ENCODE data around the gene SNCA. TPM values are rescaled to one million over a fixed set of nuclear protein-coding genes. Genes with fewer than 3 reads are reported as not detected.

SNCA gene
- total and polyA plus RNA-seq, 12 donors: 1.5 to 28.6 (median 4.7) TPM; not detected in 1

DNA sequence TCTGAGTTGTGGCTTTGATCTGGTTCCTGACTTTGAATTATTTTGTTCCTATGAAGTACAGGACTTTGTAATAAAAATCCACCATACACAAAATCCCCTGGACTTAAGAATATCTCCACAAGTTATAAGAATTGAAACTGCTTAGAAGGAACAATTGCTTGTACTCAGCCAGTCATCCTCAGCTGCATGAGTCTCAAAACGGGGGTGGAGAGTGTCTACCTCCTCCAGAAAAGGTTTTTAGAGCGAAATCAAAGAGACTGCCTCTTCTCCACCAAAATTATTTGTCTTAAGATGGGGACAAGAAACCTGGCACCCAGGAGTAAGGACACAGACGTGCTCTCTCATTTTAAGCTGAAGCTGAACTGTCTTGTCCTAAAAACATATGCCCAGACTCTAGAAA lies 74.7 kb downstream of the SNCA start:
- Histone ChIP-seq H3K27ac (no peak overlapping the region), H3K4me3 (no peak overlapping the region), H3K36me3 (replicated peaks in 1 of 2) (no peaks in the 10 kb centered on the region), H3K4me1 (replicated peaks in 1 of 2) (peaks cover 10 to 16% of the 10 kb centered on the region in 2 donors), H3K9me3 (replicated peaks in 1 of 3) (no peaks in the 10 kb centered on the region), H3K27me3 (no peaks in the 10 kb centered on the region)
- no peak for DNase-seq
- intact Hi-C loops (cut with DNase I): no loop called here
- no peak for TF ChIP-seq POLR2A (IDR thresholded peaks at IDR 0.05)
- TF ChIP-seq, protein P1, sequence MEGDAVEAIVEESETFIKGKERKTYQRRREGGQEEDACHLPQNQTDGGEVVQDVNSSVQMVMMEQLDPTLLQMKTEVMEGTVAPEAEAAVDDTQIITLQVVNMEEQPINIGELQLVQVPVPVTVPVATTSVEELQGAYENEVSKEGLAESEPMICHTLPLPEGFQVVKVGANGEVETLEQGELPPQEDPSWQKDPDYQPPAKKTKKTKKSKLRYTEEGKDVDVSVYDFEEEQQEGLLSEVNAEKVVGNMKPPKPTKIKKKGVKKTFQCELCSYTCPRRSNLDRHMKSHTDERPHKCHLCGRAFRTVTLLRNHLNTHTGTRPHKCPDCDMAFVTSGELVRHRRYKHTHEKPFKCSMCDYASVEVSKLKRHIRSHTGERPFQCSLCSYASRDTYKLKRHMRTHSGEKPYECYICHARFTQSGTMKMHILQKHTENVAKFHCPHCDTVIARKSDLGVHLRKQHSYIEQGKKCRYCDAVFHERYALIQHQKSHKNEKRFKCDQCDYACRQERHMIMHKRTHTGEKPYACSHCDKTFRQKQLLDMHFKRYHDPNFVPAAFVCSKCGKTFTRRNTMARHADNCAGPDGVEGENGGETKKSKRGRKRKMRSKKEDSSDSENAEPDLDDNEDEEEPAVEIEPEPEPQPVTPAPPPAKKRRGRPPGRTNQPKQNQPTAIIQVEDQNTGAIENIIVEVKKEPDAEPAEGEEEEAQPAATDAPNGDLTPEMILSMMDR (IDR thresholded peaks at IDR 0.05): no peak
- WGBS, 4 donors: 87 to 100% (median 94%) methylated on average over 3 of the region's 3 CpGs

DNA sequence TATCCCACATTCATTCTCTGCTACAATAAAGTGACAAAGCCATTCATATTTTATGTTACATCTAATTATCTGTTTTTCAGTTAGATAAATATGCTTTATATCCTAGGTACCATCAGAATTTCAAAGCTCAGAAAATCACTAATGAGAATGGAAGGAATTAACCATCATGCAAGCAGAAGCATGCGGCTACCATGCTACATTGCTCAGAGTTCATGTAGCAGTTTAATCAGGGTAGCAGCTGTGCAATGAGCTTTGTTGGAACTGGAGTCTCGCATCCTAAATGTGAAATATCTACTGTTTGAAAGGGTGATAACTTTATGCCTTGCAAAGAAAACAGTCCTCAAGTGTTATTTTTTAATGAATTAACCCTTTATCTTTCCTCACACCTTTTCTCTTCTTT lies 77.5 kb downstream of the SNCA start:
- H3K4me3 ChIP-seq: no peak overlapping the region
- intact Hi-C loops (cut with DNase I): no loop called here
- peaks cover 0 to under 1% of the 10 kb centered on the region in 2 donors for H3K4me1 ChIP-seq (replicated peaks in 1 of 2)
- 90 to 99% (median 97%) methylated on average over 2 of the region's 2 CpGs for WGBS, 4 donors
- H3K9me3 ChIP-seq (replicated peaks in 1 of 3): no peaks in the 10 kb centered on the region
- no peaks in the 10 kb centered on the region for H3K36me3 ChIP-seq (replicated peaks in 1 of 2)
- DNase-seq: no peak
- H3K27me3 ChIP-seq: no peaks in the 10 kb centered on the region
- TF ChIP-seq, protein P1 (IDR thresholded peaks at IDR 0.05): no peak
- TF ChIP-seq POLR2A (IDR thresholded peaks at IDR 0.05): no peak
- H3K27ac ChIP-seq: no peak overlapping the region

DNA sequence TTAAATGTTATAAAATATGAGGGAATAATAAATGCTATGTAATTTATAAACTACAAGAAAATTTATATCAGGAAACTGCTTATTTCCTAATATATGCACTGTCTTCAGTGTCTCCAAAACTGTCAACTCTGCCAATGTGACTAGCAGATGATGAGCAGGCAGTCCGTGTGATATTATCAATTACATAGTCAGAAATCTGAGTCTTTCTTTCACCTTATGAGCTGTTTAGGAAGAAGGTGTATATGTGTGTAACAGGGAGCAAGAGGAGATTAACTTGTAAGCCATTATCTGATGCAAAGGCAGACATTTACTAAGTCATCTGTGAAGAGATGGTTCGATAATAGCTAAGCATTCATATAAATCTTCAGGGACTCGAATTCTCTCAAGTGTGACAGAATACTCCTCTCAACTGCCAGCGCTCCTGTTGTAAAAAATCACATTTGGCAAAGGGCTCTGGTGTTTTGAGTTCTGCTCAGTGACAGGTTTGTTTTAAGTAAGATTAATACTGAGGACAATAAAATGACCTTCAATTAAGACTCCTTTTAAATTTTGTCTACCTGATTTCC lies 79.7 kb downstream of the SNCA start:
- Histone ChIP-seq H3K9me3 (replicated peaks in 1 of 3) (no peaks in the 10 kb centered on the region), H3K36me3 (replicated peaks in 1 of 2) (no peaks in the 10 kb centered on the region), H3K4me1 (replicated peaks in 1 of 2) (peaks cover 9 to 23% of the 10 kb centered on the region in 2 donors), H3K27ac (no peak overlapping the region), H3K27me3 (no peaks in the 10 kb centered on the region), H3K4me3 (no peak overlapping the region)
- intact Hi-C loops (cut with DNase I): no loop called here
- 37 to 54% (median 44%) methylated on average over 4 of the region's 4 CpGs for WGBS, 4 donors
- no peak for TF ChIP-seq POLR2A (IDR thresholded peaks at IDR 0.05)
- TF ChIP-seq, protein P1 (IDR thresholded peaks at IDR 0.05): no peak
- no peak for DNase-seq

DNA sequence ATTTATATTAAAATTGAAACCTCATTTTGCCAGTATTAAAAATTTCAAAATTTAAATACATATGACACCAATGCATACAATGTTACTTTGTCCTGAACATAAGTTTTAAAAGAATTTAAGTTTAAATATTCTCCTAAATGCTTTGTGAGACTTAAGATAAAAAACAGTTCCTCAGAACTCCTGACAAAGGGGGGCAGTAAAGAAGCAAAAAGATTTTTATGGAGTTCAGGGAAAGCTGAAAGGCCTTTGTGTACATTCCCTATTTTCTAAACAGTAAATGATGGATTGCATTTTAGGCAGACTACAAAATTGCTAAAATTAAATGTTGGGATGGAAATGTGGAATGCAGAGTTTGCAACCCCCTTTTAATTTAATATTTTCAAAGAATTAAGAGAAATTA lies 81.7 kb downstream of the SNCA start:
- Histone ChIP-seq H3K4me3 (no peak overlapping the region), H3K27me3 (no peaks in the 10 kb centered on the region), H3K4me1 (replicated peaks in 1 of 2) (peaks cover 9 to 23% of the 10 kb centered on the region in 2 donors), H3K36me3 (replicated peaks in 1 of 2) (no peaks in the 10 kb centered on the region), H3K9me3 (replicated peaks in 1 of 3) (no peaks in the 10 kb centered on the region), H3K27ac (no peak overlapping the region)
- TF ChIP-seq, protein P1 (IDR thresholded peaks at IDR 0.05): no peak
- TF ChIP-seq POLR2A (IDR thresholded peaks at IDR 0.05): no peak
- no peak for DNase-seq
- intact Hi-C loops (cut with DNase I): no loop called here
